Suprapubic skin (tissue), 4 donors: ENCODE data around the gene ZNF597.

ENCODE experiments used
- EP300 ChIP-seq: sonication (generic); formaldehyde crosslinking; IDR thresholded peaks from one replicate; pipeline ENCODE4 v1.6.1; 2017; ENCODE audit warnings: antibody characterized with exemption
- POLR2A ChIP-seq, 2 donors: fragments of 450-650 bp; IDR thresholded peaks; one replicate each; pipeline ENCODE4 v1.6.1; 2017; ENCODE audit warnings: antibody characterized with exemption in 2 of 2, mild to moderate bottlenecking in 2 of 2, moderate library complexity in 2 of 2
- POLR2AphosphoS5 ChIP-seq, 3 donors: sonication (generic); formaldehyde crosslinking; IDR thresholded peaks; one replicate each; pipeline ENCODE4 v1.6.1; 2017; ENCODE audit warnings: antibody characterized with exemption in 3 of 3
- TF ChIP-seq, protein P1 (sequence below), 2 donors: fragments of 200-600 bp in 1 of 2; fragments of 450-650 bp in 1 of 2; sonication (generic) in 1 of 2; IDR thresholded peaks; one replicate each; pipeline ENCODE4 v1.5.1; 2016 to 2019; ENCODE audit warnings: antibody characterized with exemption in 2 of 2, mild to moderate bottlenecking in 1 of 2, moderate library complexity in 1 of 2

DNA sequence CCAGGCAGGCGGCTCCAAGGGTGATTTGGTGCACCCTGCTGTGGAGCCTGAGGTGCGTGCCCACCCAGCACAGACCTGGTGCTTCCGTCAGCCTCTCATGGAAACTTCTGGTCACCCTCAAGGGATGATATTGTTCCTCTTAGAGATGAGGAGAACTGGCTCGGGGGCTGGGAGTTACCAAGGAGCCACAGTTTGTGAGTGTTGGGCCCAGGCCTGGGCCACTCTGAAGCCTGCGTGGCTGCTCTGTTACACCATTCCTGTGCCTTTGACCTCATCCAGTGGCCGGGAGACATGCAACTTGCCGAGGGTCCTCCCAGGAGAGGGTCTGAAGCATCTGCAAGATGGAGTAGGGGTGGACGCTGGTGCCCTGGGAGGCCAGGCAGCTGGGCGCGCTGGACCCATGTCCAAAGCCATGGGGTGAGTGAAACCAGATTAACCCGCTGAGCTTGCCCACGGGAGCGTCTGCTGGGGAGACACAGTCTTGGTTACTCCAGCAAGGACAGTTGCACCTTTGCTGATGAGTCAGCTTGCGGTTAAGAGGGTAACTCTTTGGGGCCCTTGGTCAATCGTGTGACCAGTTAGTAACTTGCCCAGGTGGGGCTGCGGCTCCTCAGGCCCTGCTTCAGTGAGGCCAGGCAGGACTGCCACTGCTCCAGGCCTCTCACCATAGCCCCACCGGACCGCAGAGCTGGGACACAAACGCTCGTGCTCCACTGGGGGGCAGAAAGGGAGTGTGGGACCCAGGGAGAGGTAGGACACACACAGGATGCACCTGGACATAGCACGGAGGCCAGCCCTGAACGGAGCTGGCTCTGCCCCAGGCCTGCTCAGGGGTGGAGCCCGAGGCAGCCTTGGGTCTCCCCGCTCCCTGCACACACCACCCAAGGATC lies 44.5 kb upstream of the ZNF597 start:
- TF ChIP-seq POLR2A (IDR thresholded peaks at IDR 0.05): no peak
- TF ChIP-seq, protein P1, sequence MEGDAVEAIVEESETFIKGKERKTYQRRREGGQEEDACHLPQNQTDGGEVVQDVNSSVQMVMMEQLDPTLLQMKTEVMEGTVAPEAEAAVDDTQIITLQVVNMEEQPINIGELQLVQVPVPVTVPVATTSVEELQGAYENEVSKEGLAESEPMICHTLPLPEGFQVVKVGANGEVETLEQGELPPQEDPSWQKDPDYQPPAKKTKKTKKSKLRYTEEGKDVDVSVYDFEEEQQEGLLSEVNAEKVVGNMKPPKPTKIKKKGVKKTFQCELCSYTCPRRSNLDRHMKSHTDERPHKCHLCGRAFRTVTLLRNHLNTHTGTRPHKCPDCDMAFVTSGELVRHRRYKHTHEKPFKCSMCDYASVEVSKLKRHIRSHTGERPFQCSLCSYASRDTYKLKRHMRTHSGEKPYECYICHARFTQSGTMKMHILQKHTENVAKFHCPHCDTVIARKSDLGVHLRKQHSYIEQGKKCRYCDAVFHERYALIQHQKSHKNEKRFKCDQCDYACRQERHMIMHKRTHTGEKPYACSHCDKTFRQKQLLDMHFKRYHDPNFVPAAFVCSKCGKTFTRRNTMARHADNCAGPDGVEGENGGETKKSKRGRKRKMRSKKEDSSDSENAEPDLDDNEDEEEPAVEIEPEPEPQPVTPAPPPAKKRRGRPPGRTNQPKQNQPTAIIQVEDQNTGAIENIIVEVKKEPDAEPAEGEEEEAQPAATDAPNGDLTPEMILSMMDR (IDR thresholded peaks at IDR 0.05): no peak
- TF ChIP-seq POLR2AphosphoS5 (IDR thresholded peaks at IDR 0.05): no peak
- TF ChIP-seq EP300: no peak
